ENCODE measurements around the gene HSBP1. TPM values are rescaled to one million over a fixed set of nuclear protein-coding genes. Genes with fewer than 3 reads are reported as not detected.

HSBP1 gene
- total and polyA plus RNA-seq, 2 of the 13 experiments (the other 11 are each of a cell fraction or from before 2014, with no cell fraction given): 249 to 292 TPM

DNA sequence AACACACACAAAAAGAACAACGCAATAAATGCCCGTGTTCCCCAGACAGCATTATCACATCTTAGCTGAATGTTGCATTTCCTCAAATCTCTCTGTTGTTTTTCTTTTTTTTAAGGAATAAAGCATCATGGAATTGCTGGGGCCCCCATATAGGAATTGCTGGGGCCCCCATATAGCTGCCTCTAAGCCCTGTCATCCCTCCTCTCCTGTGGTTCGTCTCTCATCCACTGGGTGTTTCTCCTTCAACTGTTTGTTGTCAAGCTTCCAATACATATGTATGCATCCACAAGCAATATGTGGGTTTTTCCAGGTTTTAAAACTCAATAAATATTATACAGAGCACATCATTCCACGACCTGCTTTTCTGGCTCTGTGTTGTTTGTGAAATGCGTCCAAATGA, 43.2 kb downstream of the HSBP1 start:
- TF ChIP-seq STAT6 (CRISPR knock-in tag; IDR thresholded peaks at IDR 0.05; ENCODE audit: borderline replicate concordance): no peak
- TF ChIP-seq HOXA5 (CRISPR knock-in tag; IDR thresholded peaks at IDR 0.05): no peak
- TF ChIP-seq, protein P1, sequence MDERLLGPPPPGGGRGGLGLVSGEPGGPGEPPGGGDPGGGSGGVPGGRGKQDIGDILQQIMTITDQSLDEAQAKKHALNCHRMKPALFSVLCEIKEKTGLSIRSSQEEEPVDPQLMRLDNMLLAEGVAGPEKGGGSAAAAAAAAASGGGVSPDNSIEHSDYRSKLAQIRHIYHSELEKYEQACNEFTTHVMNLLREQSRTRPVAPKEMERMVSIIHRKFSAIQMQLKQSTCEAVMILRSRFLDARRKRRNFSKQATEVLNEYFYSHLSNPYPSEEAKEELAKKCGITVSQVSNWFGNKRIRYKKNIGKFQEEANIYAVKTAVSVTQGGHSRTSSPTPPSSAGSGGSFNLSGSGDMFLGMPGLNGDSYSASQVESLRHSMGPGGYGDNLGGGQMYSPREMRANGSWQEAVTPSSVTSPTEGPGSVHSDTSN (CRISPR knock-in tag; IDR thresholded peaks at IDR 0.05): no peak
- TF ChIP-seq TBX3 (IDR thresholded peaks at IDR 0.05; ENCODE audit: borderline replicate concordance): no peak
- no peak for TF ChIP-seq ZFX (CRISPR knock-in tag; IDR thresholded peaks at IDR 0.05; ENCODE audit: low read depth)
- TF ChIP-seq HNRNPUL1 (IDR thresholded peaks at IDR 0.05; ENCODE audit: low read depth, low read length): no peak
- no peak for TF ChIP-seq PHF5A (CRISPR knock-in tag; IDR thresholded peaks at IDR 0.05; ENCODE audit: low read depth, unreplicated experiment)
- TF ChIP-seq MTA1 (CRISPR knock-in tag; IDR thresholded peaks at IDR 0.05; ENCODE audit: borderline replicate concordance): no peak
- TF ChIP-seq, protein P2, sequence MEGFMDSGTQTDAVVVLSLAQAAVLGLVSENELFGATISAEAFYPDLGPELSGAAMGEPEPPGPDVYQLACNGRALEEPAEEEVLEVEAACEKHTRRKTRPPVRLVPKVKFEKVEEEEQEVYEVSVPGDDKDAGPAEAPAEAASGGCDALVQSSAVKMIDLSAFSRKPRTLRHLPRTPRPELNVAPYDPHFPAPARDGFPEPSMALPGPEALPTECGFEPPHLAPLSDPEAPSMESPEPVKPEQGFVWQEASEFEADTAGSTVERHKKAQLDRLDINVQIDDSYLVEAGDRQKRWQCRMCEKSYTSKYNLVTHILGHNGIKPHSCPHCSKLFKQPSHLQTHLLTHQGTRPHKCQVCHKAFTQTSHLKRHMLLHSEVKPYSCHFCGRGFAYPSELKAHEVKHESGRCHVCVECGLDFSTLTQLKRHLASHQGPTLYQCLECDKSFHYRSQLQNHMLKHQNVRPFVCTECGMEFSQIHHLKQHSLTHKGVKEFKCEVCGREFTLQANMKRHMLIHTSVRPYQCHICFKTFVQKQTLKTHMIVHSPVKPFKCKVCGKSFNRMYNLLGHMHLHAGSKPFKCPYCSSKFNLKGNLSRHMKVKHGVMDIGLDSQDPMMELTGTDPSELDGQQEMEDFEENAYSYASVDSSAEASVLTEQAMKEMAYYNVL (CRISPR knock-in tag; IDR thresholded peaks at IDR 0.05; ENCODE audit: borderline replicate concordance): no peak
- no peak for TF ChIP-seq ZFP37 (CRISPR knock-in tag; IDR thresholded peaks at IDR 0.05; ENCODE audit: borderline replicate concordance)
- TF ChIP-seq SOX5 (CRISPR knock-in tag; IDR thresholded peaks at IDR 0.05; ENCODE audit: borderline replicate concordance): no peak
- TF ChIP-seq, protein P3, sequence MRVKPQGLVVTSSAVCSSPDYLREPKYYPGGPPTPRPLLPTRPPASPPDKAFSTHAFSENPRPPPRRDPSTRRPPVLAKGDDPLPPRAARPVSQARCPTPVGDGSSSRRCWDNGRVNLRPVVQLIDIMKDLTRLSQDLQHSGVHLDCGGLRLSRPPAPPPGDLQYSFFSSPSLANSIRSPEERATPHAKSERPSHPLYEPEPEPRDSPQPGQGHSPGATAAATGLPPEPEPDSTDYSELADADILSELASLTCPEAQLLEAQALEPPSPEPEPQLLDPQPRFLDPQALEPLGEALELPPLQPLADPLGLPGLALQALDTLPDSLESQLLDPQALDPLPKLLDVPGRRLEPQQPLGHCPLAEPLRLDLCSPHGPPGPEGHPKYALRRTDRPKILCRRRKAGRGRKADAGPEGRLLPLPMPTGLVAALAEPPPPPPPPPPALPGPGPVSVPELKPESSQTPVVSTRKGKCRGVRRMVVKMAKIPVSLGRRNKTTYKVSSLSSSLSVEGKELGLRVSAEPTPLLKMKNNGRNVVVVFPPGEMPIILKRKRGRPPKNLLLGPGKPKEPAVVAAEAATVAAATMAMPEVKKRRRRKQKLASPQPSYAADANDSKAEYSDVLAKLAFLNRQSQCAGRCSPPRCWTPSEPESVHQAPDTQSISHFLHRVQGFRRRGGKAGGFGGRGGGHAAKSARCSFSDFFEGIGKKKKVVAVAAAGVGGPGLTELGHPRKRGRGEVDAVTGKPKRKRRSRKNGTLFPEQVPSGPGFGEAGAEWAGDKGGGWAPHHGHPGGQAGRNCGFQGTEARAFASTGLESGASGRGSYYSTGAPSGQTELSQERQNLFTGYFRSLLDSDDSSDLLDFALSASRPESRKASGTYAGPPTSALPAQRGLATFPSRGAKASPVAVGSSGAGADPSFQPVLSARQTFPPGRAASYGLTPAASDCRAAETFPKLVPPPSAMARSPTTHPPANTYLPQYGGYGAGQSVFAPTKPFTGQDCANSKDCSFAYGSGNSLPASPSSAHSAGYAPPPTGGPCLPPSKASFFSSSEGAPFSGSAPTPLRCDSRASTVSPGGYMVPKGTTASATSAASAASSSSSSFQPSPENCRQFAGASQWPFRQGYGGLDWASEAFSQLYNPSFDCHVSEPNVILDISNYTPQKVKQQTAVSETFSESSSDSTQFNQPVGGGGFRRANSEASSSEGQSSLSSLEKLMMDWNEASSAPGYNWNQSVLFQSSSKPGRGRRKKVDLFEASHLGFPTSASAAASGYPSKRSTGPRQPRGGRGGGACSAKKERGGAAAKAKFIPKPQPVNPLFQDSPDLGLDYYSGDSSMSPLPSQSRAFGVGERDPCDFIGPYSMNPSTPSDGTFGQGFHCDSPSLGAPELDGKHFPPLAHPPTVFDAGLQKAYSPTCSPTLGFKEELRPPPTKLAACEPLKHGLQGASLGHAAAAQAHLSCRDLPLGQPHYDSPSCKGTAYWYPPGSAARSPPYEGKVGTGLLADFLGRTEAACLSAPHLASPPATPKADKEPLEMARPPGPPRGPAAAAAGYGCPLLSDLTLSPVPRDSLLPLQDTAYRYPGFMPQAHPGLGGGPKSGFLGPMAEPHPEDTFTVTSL (CRISPR knock-in tag; IDR thresholded peaks at IDR 0.05; ENCODE audit: borderline replicate concordance): no peak
- no peak for TF ChIP-seq NBN (conservative IDR thresholded peaks at IDR 0.05)
- TF ChIP-seq RFX3 (CRISPR knock-in tag; IDR thresholded peaks at IDR 0.05): no peak
- H3K9me3 ChIP-seq (ENCODE audit: low read length): no peaks in the 10 kb centered on the region
- H3K27ac ChIP-seq (ENCODE audit: extremely low read length, insufficient read depth, low read length): no peak overlapping the region
- no peaks in the 10 kb centered on the region for H3K79me2 ChIP-seq (ENCODE audit: insufficient read depth, low read length)
- peaks cover 11% of the 10 kb centered on the region for H3K4me1 ChIP-seq (ENCODE audit: insufficient read depth, low read length)
- no peaks in the 10 kb centered on the region for H4K20me1 ChIP-seq (ENCODE audit: insufficient read depth, low read length)
- no peak overlapping the region for H3K4me2 ChIP-seq (ENCODE audit: low read depth, low read length)
- 54% methylated on average over 5 of the region's 5 CpGs for WGBS (ENCODE audit: low lambda C conversion rate)
- no peak overlapping the region for H2AFZ ChIP-seq (ENCODE audit: low read length)
- CTCF ChIA-PET (ENCODE audit: low intra/inter-chr PET ratio, low total read pairs): no interaction called here
- peaks cover 0 to 37% of the 10 kb centered on the region in 2 experiments; a peak in 3 of 5 replicates for H3K27me3 ChIP-seq (ENCODE audit: control insufficient read depth in 1 of 2, insufficient read depth in 2 of 2, low read length in 2 of 2)
- DNase-seq (ENCODE audit: low spot score) (no peak), FAIRE-seq (no peak), ATAC-seq (no peak)
- in situ Hi-C loops (cut with HindIII; ENCODE audit: extremely low pct_ligation_motif_present, low pct_unique_long_range_greater_than_20kb) (no loop called here), intact Hi-C loops (cut with micrococcal nuclease; ENCODE audit: unreplicated experiment) (no loop called here)
- no TSS peak for BruUV-seq (replicated peaks)
- no peaks in the 10 kb centered on the region for H3K36me3 ChIP-seq (replicated peaks in 1 of 2; ENCODE audit: control insufficient read depth in 1 of 2, insufficient read depth in 2 of 2, low read length in 2 of 2)
- H3K4me3 ChIP-seq (replicated peaks in 1 of 3; ENCODE audit: insufficient read depth in 1 of 3, low read depth in 2 of 3, low read length in 3 of 3): no peak overlapping the region
- POLR2A ChIA-PET: interaction anchor here (1.1 kb wide), 1 partner anchor 43 kb away, joined by 3 read pairs; the partner anchor contains the start of gene HSBP1
- H3K9ac ChIP-seq (ENCODE audit: insufficient read depth, low read depth, low read length): no peak overlapping the region
